Hindlimb muscle (tissue), 1 donor: ENCODE data around the gene THSD4. TPM values are rescaled to one million over a fixed set of nuclear protein-coding genes. Genes with fewer than 3 reads are reported as not detected.
"Not testable (repeated sequence)": the region's sequence is repeated elsewhere in the genome, so short reads cannot be mapped to it uniquely, and the experiment has no call there.

Source experiments
- DNase-seq: peaks from one replicate; pipeline ENCODE4 v3.0.0-alpha.2; 2013
- polyA plus RNA-seq: library from polyadenylated mRNA; unstranded; fragments of 120-200 nt; gene quantifications from one replicate; pipeline ENCODE4 v1.2.1, GENCODE V29; 2013; ENCODE audit not compliant: insufficient read length

The THSD4 gene
- polyA plus RNA-seq, 1 donor: 17.5 TPM

DNA sequence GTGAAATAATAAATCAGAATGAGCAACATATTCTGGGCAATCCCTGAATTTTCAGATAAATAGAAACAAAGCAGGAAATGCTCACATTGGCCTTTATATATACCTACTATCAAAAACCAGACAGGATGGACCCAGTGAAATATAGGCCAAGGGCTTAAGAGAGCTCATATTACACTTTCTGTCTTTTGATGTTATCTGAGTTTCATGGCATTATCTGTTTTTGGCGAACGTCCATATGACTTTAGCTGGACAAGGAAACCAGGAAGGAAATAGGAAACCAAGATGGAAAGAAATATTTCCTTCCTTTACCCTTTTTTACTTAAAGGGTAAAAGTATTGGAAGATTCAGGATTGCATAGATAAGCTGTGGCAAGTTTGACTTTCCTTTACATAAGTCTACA is 274.8 kb downstream of the THSD4 start:
- no peak for DNase-seq

GRCh38 chr15:71391421-71392088 is 276.3 kb downstream of the THSD4 start:
- DNase-seq: no peak

GRCh38 chr15:71392861-71393283 is 277.6 kb downstream of the THSD4 start:
- DNase-seq: no peak

DNA sequence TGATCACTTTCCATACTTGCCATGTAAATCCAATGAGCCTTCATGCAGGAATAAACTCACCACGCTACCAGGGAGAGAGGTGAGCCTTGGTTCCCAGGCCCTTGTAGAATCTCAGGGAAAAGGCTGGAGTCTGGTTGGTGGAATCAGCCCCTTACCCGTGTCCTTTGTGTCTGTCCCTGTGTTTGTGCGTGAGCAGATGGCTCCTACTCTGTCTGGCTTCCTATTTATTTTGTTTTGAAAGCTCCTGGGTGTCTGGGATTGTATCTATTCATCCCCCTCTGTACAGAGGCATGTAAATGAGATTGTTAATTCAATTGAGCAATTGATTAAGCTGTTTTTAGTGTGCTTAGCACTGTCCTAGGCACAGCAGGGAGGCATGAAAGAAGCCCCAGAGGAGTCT is 278.1 kb downstream of the THSD4 start:
- DNase-seq: no peak

DNA sequence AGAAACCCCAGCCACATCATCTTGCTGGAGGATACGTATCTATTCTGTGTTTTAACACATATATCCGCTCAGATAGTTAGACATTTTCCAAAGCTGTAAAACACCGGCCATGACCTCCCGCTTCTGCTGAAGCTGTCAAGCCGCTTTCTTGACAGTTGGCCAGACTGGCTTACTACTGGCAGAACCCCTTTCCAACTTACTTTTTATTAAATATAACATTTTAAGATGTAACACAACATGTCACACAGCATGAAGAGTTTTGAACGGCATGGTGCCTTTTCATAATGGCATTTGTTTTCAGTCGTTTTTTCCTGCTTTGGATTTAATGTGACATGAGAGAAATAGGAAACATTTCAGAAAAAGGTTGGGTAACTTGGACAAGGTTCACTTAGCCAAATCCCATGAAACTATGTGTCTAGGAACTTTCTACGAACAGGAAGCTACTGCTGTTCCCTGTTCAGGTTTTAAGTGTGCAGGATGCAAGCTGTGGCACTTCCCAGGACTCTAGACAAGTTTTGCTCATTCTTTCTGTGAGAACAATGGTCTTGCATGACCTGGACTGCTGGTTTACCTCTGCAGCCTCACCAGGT is 281.4 kb downstream of the THSD4 start:
- no peak for DNase-seq

- DNase-seq: no peak
Observed at GRCh38 chr15:71397377-71397776, 282.1 kb downstream of the THSD4 start.

- peak; percentile 81 for DNase-seq
Observed at GRCh38 chr15:71400294-71400693, 285.0 kb downstream of the THSD4 start.

GRCh38 chr15:71401728-71402127 is 286.5 kb downstream of the THSD4 start:
- not testable (repeated sequence) for DNase-seq

DNA sequence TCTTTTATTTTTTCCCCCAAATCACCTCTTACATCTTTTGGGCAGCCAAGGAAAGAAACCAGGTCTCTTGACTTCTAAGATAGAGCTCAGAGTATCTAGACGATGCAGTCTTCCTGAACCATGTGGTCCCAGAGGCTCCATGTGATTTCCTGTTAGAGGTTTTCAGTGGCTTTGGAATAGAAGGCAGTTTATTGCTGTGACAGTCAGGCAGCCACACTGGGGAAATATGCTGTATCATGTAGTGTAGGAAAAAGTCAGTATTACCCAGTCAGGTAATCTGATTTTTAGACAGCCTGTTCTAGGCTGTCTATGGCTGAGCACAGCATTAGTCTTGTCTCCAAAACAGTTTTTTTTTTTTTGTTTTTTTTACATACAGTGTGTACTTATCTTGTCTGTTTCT is 294.3 kb downstream of the THSD4 start:
- DNase-seq: no peak

DNA sequence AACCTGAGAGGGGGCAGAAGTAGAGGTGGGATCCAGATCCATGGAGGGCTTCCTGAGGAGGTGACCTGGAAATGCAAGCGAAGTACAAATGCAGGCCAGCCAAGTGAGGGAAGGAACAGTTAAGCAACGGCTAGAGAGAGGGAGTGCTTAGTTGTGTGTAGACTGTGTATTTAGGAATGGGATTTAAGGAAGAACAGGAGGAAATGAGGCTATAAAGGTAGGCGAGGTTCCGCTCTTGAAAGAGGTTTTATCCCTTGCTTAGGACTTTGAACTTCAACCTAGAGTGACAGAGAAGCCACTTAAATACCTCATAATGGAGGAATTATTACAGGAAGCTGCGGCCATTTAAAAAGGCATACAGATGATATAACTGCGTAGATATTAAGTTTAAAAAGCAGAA is 295.1 kb downstream of the THSD4 start:
- DNase-seq: no peak

- DNase-seq: no peak
Observed at GRCh38 chr15:71411538-71412482, 296.5 kb downstream of the THSD4 start.

- no peak for DNase-seq
Observed at GRCh38 chr15:71413419-71413818, 298.1 kb downstream of the THSD4 start.

GRCh38 chr15:71414853-71415252 is 299.6 kb downstream of the THSD4 start:
- DNase-seq: no peak

- no peak for DNase-seq
Observed at GRCh38 chr15:71422530-71423259, 307.4 kb downstream of the THSD4 start.

DNA sequence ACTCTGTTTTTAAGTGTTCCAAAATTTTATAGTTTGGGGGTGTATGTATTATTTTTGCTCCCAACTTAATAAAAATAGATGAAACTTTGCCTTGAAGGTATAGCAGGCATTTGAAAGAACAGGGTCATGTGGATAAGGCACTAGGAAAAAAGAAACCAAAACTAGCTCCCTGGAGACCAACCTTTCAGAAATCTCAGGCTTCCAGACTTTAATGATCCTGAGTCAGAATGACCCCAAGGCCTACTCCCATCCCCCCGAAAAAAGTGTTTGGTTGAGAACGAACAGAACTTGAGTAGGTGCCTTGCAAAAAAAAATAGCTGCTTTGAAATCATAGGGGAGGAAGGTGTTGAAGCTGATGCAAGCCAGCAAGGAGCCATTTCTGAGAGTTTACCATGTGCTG is 309.5 kb downstream of the THSD4 start:
- no peak for DNase-seq

DNA sequence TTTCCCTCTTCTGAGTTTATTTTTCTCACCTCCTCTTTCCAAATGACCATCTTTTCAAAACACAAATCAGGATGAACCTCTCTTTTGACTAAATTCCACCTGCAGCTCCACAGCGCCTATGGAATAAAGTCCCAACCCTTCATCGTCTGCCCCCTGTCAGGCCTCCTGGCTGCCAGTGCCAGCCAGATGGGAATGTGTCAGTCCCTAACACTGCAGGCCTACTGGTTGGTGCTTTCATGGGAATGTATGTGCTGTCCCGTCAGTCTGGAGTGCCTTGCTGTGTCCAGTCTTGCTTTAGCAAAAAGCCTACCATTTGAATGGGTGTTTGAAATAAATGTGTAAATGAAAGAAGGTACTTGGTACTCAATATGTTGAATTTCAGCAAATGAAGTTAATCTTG is 310.1 kb downstream of the THSD4 start:
- DNase-seq: no peak

DNA sequence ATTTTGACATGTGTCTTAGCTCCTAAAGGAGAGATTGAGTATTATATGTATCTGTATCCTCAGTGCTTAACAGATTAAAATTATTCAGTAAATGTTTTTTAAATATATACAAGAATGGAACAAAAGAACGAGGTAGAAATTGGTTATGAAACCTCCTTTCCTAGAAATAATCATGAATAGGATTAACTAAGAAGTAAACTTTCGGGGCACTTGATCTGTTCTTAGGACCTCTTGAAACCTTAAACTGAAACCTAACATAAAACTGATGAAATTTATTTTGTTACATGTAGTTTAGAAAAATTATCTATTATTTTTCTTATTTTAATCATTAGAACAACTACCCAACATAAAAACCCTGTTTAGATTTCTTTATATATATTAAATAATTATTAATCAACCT is 311.5 kb downstream of the THSD4 start:
- no peak for DNase-seq

DNA sequence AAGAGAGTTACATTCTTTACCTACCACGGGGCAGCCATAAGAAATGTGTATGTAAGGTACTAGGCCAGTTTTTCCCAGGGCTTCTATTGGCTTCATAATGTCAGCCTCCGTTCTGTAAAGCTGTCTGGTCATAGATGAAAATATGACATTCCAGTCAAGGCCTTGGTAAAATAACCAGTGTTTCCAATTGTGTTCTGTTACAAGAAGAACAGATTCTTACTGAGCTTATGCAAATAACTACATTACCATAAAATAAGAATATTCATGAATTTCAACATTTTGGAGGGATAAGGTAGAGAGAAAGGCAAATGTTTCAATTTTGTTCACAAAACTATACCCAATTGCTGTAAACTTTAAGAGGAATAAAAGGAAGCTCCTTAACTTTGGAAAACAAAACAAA is 315.5 kb downstream of the THSD4 start:
- no peak for DNase-seq

GRCh38 chr15:71431343-71432336 is 316.4 kb downstream of the THSD4 start:
- no peak for DNase-seq

- DNase-seq: no peak
Observed at GRCh38 chr15:71433402-71433801, 318.1 kb downstream of the THSD4 start.

- DNase-seq: no peak
Observed at GRCh38 chr15:71434774-71435173, 319.5 kb downstream of the THSD4 start.

DNA sequence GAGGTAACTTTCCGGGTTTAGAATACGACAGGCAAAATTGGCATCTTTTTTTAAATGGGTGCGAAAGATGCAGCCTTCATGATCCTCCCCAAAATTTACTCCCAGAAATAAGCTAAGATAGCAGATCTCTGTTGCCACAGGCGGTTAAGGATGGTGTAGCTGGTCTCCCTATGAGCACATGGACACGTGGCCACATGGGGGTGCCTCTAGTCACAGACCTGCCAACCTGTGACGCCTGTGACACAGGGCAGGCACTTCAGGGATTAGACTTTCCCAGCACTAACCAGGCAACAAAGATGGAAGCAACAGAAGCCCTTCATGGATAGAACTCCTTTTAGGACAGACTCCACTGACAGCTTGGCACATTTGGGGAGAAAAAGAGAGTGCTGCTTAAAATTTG is 320.3 kb downstream of the THSD4 start:
- DNase-seq: no peak
